WERI-Rb-1 (cell line): Measurements from ENCODE around the gene TRAPPC11.

Source experiments
- DNase-seq: peaks from one replicate; pipeline ENCODE4 v3.0.0-alpha.2; 2020
- H3K27ac ChIP-seq: fragments of 250-450 bp; sonication (Bioruptor Pico); 2 replicates; pipeline ENCODE4 v1.5.1; 2020; ENCODE audit warnings: mild to moderate bottlenecking, moderate library complexity
- H3K27me3 ChIP-seq: fragments of 250-450 bp; sonication (Bioruptor Pico); 2 replicates; pipeline ENCODE4 v1.5.1; 2021; ENCODE audit warnings: mild to moderate bottlenecking, low read depth, moderate library complexity; ENCODE audit not compliant: insufficient read depth, severe bottlenecking
- H3K36me3 ChIP-seq: fragments of 250-450 bp; sonication (Bioruptor Pico); 2 replicates; pipeline ENCODE4 v1.5.1; 2020; ENCODE audit warnings: mild to moderate bottlenecking, moderate library complexity
- H3K4me3 ChIP-seq: 2 replicates; pipeline ENCODE4 v1.5.1; 2011; ENCODE audit warnings: low read depth, mild to moderate bottlenecking, control low read depth, low read length
- H3K9me3 ChIP-seq: fragments of 250-450 bp; sonication (Bioruptor Pico); 2 replicates; pipeline ENCODE4 v1.5.1; 2021; ENCODE audit warnings: mild to moderate bottlenecking, moderate library complexity; ENCODE audit not compliant: severe bottlenecking
- CTCF ChIP-seq: IDR thresholded peaks from 2 replicates; pipeline ENCODE4 v1.5.1; 2011; ENCODE audit warnings: low read depth, mild to moderate bottlenecking, control low read depth, inconsistent platforms, low read length

The TRAPPC11 gene

GRCh38 chr4:183659029-183659871 lies at the start of gene TRAPPC11, which contains the start of gene RWDD4:
TSS of gene TRAPPC11 (plus strand) at chr4:183659293. CDS start at chr4:183663868, 4,575 bp downstream.
TSS of gene RWDD4 (minus strand) at chr4:183659185. CDS start at chr4:183658952, 233 bp downstream.
- peak; percentile 14; the same call in 1 of the 2 replicates for TF ChIP-seq CTCF
- peaks cover 12% of the 10 kb centered on the region for H3K36me3 ChIP-seq
- H3K9me3 ChIP-seq: no peaks in the 10 kb centered on the region
- H3K4me3 ChIP-seq: peak within 1 kb of the TSS; percentile 97
- DNase-seq: peak; percentile 100
- peak within 1 kb of the TSS; percentile 84 for H3K27ac ChIP-seq
- no peaks in the 10 kb centered on the region for H3K27me3 ChIP-seq

- DNase-seq: no peak
- Histone ChIP-seq H3K9me3 (no peaks in the 10 kb centered on the region), H3K36me3 (no peaks in the 10 kb centered on the region), H3K4me3 (no peak overlapping the region), H3K27me3 (no peaks in the 10 kb centered on the region), H3K27ac (no peak overlapping the region)
- no peak for TF ChIP-seq CTCF
Observed at GRCh38 chr4:183610033-183610432, 49.1 kb upstream of the TRAPPC11 start.

- H3K27me3 ChIP-seq: no peaks in the 10 kb centered on the region
- H3K36me3 ChIP-seq: no peaks in the 10 kb centered on the region
- no peaks in the 10 kb centered on the region for H3K9me3 ChIP-seq
- DNase-seq: no peak
- no peak overlapping the region for H3K4me3 ChIP-seq
- no peak for TF ChIP-seq CTCF
- H3K27ac ChIP-seq: no peak overlapping the region
Observed at GRCh38 chr4:183610613-183611012, 48.5 kb upstream of the TRAPPC11 start.

- Histone ChIP-seq H3K4me3 (no peak overlapping the region), H3K36me3 (no peaks in the 10 kb centered on the region), H3K27me3 (no peaks in the 10 kb centered on the region), H3K27ac (no peak overlapping the region), H3K9me3 (no peaks in the 10 kb centered on the region)
- DNase-seq: no peak
- no peak for TF ChIP-seq CTCF
Observed at GRCh38 chr4:183611210-183611830, 47.8 kb upstream of the TRAPPC11 start.

GRCh38 chr4:183612329-183613250 lies 46.5 kb upstream of the TRAPPC11 start:
- Histone ChIP-seq H3K27me3 (no peaks in the 10 kb centered on the region), H3K4me3 (no peak overlapping the region), H3K9me3 (no peaks in the 10 kb centered on the region), H3K36me3 (no peaks in the 10 kb centered on the region), H3K27ac (no peak overlapping the region)
- DNase-seq: no peak
- TF ChIP-seq CTCF: no peak
